Fibroblast of lung (primary cell): ENCODE results near the gene TLR6.

Experiments used
- EZH2 ChIP-seq: IDR thresholded peaks from 2 replicates; pipeline ENCODE4 v1.5.1; 2012; ENCODE audit warnings: low read length, control low read depth, mild to moderate bottlenecking; ENCODE audit errors: missing control alignments
- TF ChIP-seq, protein P1 (sequence below), 2 donors: IDR thresholded peaks in 1 of 2; conservative IDR thresholded peaks in 1 of 2; 1 replicate in 1 of 2; 2 replicates in 1 of 2; pipeline ENCODE4 v1.5.1; 2011 to 2012; ENCODE audit warnings: low read length in 2 of 2, control low read depth in 1 of 2, inconsistent platforms in 1 of 2, low read depth in 1 of 2, mild to moderate bottlenecking in 1 of 2

DNA sequence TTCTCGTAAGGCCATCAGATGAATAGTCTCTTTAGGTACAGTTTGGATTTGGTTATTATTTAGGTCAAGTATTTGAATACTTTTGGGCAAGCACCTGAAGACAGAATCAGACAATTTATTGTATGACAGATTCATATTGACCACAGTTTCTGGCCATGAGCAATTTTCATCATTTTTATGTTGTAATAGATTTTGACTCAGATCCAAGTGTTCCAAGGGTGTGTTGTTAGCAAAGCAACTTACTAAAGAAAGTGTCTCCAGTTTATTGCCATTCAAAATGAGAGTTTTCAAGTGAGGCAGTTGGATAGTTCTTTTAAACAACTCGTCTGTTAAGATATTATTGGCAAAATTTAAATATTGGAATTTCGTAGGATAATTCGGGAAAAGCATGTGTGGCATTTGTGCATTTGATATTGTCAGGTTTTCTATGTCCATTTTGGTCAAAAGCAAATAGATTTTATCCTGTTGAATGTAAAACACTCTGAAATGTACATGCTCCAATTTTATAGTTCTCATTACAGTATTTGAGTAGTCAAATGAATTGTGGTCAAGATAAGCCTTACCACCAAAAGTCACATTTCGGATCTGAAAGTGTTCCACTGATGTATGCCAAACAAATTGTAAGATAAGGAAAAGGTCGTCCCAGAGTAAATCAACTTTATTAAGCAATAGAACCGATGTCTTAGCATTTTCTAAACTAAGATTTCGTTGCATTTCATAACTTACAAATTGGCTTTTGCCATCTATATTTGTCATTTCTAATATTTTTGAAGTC lies 82.2 kb downstream of the TLR6 start:
- TF ChIP-seq, protein P1, sequence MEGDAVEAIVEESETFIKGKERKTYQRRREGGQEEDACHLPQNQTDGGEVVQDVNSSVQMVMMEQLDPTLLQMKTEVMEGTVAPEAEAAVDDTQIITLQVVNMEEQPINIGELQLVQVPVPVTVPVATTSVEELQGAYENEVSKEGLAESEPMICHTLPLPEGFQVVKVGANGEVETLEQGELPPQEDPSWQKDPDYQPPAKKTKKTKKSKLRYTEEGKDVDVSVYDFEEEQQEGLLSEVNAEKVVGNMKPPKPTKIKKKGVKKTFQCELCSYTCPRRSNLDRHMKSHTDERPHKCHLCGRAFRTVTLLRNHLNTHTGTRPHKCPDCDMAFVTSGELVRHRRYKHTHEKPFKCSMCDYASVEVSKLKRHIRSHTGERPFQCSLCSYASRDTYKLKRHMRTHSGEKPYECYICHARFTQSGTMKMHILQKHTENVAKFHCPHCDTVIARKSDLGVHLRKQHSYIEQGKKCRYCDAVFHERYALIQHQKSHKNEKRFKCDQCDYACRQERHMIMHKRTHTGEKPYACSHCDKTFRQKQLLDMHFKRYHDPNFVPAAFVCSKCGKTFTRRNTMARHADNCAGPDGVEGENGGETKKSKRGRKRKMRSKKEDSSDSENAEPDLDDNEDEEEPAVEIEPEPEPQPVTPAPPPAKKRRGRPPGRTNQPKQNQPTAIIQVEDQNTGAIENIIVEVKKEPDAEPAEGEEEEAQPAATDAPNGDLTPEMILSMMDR (conservative IDR thresholded peaks at IDR 0.05 in 1 of 2, IDR thresholded peaks at IDR 0.05 in 1 of 2; ENCODE audit: low read depth in 1 of 2, low read length in 2 of 2): no peak
- no peak for TF ChIP-seq EZH2
